Gastroesophageal sphincter (tissue), 4 donors: ENCODE results near the gene C1orf198. TPM values are rescaled to one million over a fixed set of nuclear protein-coding genes. Genes with fewer than 3 reads are reported as not detected.

Source experiments
- ATAC-seq: fragments of 150-250 bp; one replicate; pipeline ENCODE4 v1.9.1; 2016; ENCODE audit warnings: mild to moderate bottlenecking, moderate library complexity
- H3K27ac ChIP-seq, 4 donors: fragments of 200-600 bp; sonication (generic) in 3 of 4; 1 replicate in 3 of 4; 2 replicates in 1 of 4; pipeline ENCODE4 v1.5.1; 2016 to 2019
- H3K27me3 ChIP-seq: fragments of 200-600 bp; sonication (generic); one replicate; pipeline ENCODE4 v1.5.1; 2019
- H3K36me3 ChIP-seq, 2 donors: fragments of 200-600 bp; sonication (generic); one replicate each; pipeline ENCODE4 v1.5.1; 2019; ENCODE audit warnings: control low read depth in 1 of 2
- H3K4me1 ChIP-seq, 3 donors: fragments of 200-600 bp; sonication (generic); 1 replicate in 2 of 3; 2 replicates in 1 of 3; pipeline ENCODE4 v1.5.1; 2016 to 2019; ENCODE audit warnings: control low read depth in 2 of 3
- H3K4me3 ChIP-seq, 2 donors: fragments of 200-600 bp; sonication (generic); one replicate each; pipeline ENCODE4 v1.5.1; 2019; ENCODE audit warnings: mild to moderate bottlenecking in 1 of 2, moderate library complexity in 1 of 2
- H3K9me3 ChIP-seq, 3 donors: fragments of 200-600 bp; sonication (generic); one replicate each; pipeline ENCODE4 v1.5.1; 2017 to 2019; ENCODE audit warnings: control low read depth in 2 of 3
- EP300 ChIP-seq: sonication (generic); formaldehyde crosslinking; IDR thresholded peaks from one replicate; pipeline ENCODE4 v1.6.1; 2017; ENCODE audit warnings: antibody characterized with exemption, mild to moderate bottlenecking
- POLR2A ChIP-seq, 2 donors: fragments of 450-650 bp; IDR thresholded peaks; one replicate each; pipeline ENCODE4 v1.6.1; 2017; ENCODE audit warnings: antibody characterized with exemption in 2 of 2, mild to moderate bottlenecking in 2 of 2, moderate library complexity in 1 of 2
- POLR2AphosphoS5 ChIP-seq: sonication (generic); formaldehyde crosslinking; IDR thresholded peaks from one replicate; pipeline ENCODE4 v1.6.1; 2017; ENCODE audit warnings: antibody characterized with exemption
- WGBS, 2 donors: methylation state at CpG; one replicate each; pipeline ENCODE4 v1.1.5; 2018; ENCODE audit warnings: low coverage in 1 of 2; 5-methylcytosine and 5-hydroxymethylcytosine counted together
- total RNA-seq, 4 donors: library from RNA; depleted of rRNA; stranded (reverse); fragments of >200 nt; gene quantifications; one replicate each; pipeline ENCODE4 v1.1.0, GENCODE V29; 2016
- TF ChIP-seq, protein P1 (sequence below), 4 experiments: fragments of 200-600 bp in 2 of 4; fragments of 450-650 bp in 2 of 4; sonication (generic) in 1 of 4; IDR thresholded peaks; one replicate each; pipeline ENCODE4 v1.5.1; 2017 to 2019; ENCODE audit warnings: antibody characterized with exemption in 4 of 4, mild to moderate bottlenecking in 2 of 4, moderate library complexity in 2 of 4

Gene C1orf198
- total RNA-seq, 4 donors from 2014 or later, result 115 to 219 (median 172) TPM

DNA sequence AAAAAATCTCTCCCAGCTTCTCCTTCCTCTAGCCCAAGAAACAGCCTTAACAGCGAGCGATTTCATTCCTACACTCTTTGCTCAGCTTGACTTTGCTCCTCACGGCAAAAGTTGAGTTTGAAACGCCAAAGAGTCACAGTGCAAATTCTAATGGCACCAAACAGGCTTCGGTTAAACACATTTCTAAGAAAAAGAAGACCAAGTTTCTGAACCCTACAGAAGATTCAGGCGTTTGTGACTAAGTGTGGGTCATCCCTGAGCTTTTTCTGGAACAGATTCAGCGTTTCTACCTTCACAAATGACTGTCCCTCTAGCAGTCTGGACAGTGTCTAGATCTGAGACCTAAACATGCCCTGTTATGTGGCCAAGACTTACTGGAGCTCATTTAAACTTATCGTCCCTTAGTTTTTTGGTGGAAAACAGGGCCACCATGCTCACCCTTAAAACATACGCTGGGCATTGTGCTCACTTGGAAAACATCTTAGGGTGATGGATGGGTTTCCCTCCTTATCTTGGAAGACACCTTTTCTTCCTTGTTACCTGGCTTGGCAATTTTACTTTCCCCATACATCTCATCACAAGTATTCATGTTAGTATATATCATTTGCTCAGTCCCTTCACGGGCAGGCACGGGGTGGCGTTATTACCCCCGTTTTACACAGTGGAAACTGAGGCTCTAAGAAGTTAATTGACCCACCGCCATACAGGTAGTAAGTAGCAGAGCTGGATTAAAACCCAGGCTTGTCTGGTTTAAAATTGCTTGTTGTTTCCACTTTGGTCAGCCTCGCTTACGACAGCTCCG, 1.0 kb downstream of the C1orf198 start:
- no peak for ATAC-seq

DNA sequence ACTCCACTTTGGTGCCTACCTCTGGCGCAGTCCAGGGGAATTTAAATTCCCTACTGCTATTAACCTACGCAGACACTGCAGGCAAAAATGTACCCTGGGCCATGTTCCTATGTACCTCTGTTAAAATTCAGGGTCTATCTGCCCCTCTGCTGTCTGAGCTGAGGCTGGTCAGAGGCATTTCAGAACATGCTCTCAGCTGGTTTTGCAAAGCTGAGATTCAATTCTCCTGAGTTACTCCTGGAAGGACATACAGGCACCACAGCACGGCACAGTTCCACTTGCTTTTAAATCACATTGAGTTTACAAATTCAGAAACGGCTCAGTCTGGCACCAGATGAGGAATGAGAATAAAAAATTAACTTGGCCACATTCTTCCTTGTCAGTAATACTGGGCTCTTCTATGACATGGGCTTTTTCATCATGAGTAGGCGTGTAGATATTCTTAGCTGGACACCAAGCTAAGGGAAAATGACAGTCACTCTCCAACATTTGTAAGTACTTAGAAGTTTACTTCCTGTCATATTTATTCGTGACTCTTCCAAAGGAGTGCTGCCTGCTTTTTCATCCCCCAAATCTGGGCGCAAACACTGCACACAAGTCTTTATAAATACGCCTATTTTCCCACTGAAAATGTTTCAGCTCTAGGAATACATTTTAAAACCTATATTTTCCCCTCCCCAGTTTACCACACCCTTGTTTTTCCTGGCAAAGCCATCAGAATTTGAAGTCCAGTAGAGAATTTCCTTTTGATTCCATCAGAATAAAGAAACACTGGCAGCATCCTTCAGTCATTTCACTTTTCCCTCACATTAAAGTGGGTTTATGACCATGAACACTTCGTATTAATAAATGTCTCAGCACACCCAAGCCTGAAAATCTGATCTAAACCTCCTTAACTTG, 1.9 kb downstream of the C1orf198 start:
- Histone ChIP-seq H3K4me1 (peaks cover 5 to 71% (median 17%) of the 10 kb centered on the region in 3 donors), H3K27ac (peak overlapping the region; percentile 67 to 96 (median 93)), H3K36me3 (peaks cover 0 to 3% of the 10 kb centered on the region in 2 donors), H3K4me3 (peak overlapping the region; percentile 76 to 98), H3K27me3 (no peaks in the 10 kb centered on the region), H3K9me3 (no peaks in the 10 kb centered on the region)
- ATAC-seq, result peak; percentile 53
- 29 to 36% methylated on average over 5 to 9 of the region's 9 CpGs for WGBS, 2 donors
- TF ChIP-seq, protein P1, sequence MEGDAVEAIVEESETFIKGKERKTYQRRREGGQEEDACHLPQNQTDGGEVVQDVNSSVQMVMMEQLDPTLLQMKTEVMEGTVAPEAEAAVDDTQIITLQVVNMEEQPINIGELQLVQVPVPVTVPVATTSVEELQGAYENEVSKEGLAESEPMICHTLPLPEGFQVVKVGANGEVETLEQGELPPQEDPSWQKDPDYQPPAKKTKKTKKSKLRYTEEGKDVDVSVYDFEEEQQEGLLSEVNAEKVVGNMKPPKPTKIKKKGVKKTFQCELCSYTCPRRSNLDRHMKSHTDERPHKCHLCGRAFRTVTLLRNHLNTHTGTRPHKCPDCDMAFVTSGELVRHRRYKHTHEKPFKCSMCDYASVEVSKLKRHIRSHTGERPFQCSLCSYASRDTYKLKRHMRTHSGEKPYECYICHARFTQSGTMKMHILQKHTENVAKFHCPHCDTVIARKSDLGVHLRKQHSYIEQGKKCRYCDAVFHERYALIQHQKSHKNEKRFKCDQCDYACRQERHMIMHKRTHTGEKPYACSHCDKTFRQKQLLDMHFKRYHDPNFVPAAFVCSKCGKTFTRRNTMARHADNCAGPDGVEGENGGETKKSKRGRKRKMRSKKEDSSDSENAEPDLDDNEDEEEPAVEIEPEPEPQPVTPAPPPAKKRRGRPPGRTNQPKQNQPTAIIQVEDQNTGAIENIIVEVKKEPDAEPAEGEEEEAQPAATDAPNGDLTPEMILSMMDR (IDR thresholded peaks at IDR 0.05), result no peak
- no peak for TF ChIP-seq EP300
- peak in 1 of 2 donors; percentile 18 for TF ChIP-seq POLR2A (IDR thresholded peaks at IDR 0.05)
- peak; percentile 75 for TF ChIP-seq POLR2AphosphoS5

More for the DNA sequence above, 1.0 kb downstream of the C1orf198 start:
- TF ChIP-seq POLR2AphosphoS5 (no peak), POLR2A (IDR thresholded peaks at IDR 0.05) (no peak), EP300 (no peak)
- TF ChIP-seq, protein P1 (IDR thresholded peaks at IDR 0.05), result no peak
- Histone ChIP-seq H3K36me3 (no peaks in the 10 kb centered on the region), H3K4me1 (peaks cover 5 to 62% (median 17%) of the 10 kb centered on the region in 3 donors), H3K4me3 (peak overlapping the region; percentile 76 to 98), H3K9me3 (no peaks in the 10 kb centered on the region), H3K27ac (peak overlapping the region; percentile 67 to 96 (median 93)), H3K27me3 (no peaks in the 10 kb centered on the region)
- WGBS, 2 donors, result 12 to 14% methylated on average over 10 to 14 of the region's 17 CpGs

DNA sequence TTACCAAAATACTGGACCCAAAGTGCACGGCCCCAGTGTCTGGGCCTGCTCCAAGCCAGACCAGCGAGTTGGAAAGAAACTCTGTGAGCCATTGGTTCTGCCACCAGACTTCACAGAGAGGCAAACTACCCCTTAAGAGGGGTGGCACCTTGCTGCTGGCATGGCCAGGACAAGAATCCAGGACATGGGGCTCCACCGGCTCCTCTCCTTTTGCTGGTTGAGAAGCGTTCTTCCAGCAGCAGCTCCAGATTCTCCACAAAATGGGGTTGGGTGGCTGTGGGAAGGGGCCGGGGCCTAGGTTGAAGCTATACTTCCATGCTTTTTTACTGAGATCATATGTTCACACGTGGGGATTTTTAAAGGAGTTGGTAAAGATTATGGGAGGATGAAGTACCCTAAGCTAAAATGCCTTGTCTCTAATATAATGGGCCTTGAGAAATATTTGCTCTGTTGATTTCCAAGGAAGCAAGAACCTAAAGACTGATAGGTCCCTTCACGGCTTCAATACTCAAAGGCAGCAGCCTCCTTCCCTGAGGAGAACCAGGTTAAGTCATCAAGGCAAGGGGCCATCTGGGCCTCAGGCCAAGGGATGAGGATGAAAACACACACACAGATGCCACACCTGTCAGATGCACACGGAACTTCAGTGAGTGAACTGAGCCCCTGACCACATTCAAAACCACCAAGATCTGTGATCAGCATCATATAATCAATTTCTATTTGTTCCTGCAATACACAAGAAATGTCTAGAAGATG, 3.1 kb downstream of the C1orf198 start:
- H3K27me3 ChIP-seq, result no peaks in the 10 kb centered on the region
- no peaks in the 10 kb centered on the region for H3K9me3 ChIP-seq
- peak overlapping the region; percentile 67 to 96 (median 93) for H3K27ac ChIP-seq
- peaks cover 0 to 3% of the 10 kb centered on the region in 2 donors for H3K36me3 ChIP-seq
- TF ChIP-seq EP300 (no peak), POLR2A (IDR thresholded peaks at IDR 0.05) (no peak), POLR2AphosphoS5 (no peak)
- TF ChIP-seq, protein P1 (IDR thresholded peaks at IDR 0.05), result no peak
- peaks cover 5 to 82% (median 17%) of the 10 kb centered on the region in 3 donors for H3K4me1 ChIP-seq
- no peak for ATAC-seq
- peak overlapping the region in 1 of 2 donors; percentile 98 for H3K4me3 ChIP-seq
- WGBS, 2 donors, result 33 to 92% methylated on average over 1 to 4 of the region's 8 CpGs

DNA sequence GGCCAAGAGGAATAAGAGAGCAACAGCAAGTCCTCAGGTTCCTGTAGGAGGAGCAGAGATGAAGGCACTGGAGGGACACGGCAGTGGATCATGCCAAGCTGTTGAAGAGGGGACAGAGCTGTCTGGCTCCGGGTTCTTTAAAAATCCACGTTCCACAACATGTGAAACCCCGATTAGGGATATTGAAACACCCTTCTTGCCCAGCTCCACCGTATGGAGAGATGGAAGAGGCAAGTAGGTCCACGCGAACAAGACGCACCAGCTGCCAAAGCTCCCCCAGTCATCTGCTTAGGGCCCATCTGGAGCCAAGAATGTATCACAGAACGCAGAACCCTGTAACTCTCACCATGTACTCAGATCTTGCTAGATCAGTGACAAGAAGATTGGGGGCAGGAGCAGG, 3.9 kb downstream of the C1orf198 start:
- ATAC-seq, result no peak
- WGBS, 2 donors, result 62 to 68% methylated on average over 3 to 6 of the region's 9 CpGs
- Histone ChIP-seq H3K4me3 (peak overlapping the region in 1 of 2 donors; percentile 98), H3K27me3 (no peaks in the 10 kb centered on the region), H3K4me1 (peaks cover 5 to 83% (median 17%) of the 10 kb centered on the region in 3 donors), H3K9me3 (no peaks in the 10 kb centered on the region), H3K36me3 (peaks cover 0 to 3% of the 10 kb centered on the region in 2 donors), H3K27ac (peak overlapping the region in 3 of 4 donors; percentile 28 to 96 (median 96))
- TF ChIP-seq POLR2AphosphoS5 (no peak), POLR2A (IDR thresholded peaks at IDR 0.05) (no peak), EP300 (no peak)
- TF ChIP-seq, protein P1 (IDR thresholded peaks at IDR 0.05), result no peak
